Mesendoderm (in vitro differentiated cells): ENCODE data around the gene MAP3K8.
A peak's percentile ranks its signal among the peaks of the same experiment; 100 is the strongest.

Experiments
- DNase-seq: peaks from one replicate; pipeline ENCODE4 v3.0.0; 2013
- H2AK5ac ChIP-seq: 2 replicates; pipeline ENCODE4 v1.6.1; 2013; ENCODE audit warnings: low read length, inconsistent platforms
- H2BK120ac ChIP-seq: 2 replicates; pipeline ENCODE4 v1.6.1; 2013; ENCODE audit warnings: low read depth, mild to moderate bottlenecking, low read length, moderate library complexity, mixed read lengths
- H2BK15ac ChIP-seq: replicated peaks from 2 replicates; pipeline ENCODE4 v1.6.1; 2013; ENCODE audit warnings: low read depth, mild to moderate bottlenecking, moderate library complexity
- H2BK5ac ChIP-seq: 2 replicates; pipeline ENCODE4 v1.6.1; 2013; ENCODE audit warnings: low read length, inconsistent platforms
- H3K18ac ChIP-seq: 2 replicates; pipeline ENCODE4 v1.6.1; 2013; ENCODE audit warnings: mild to moderate bottlenecking, low read length, mixed read lengths
- H3K23ac ChIP-seq: one replicate; pipeline ENCODE4 v1.6.1; 2013; ENCODE audit warnings: low read length
- H3K27ac ChIP-seq: 2 replicates; pipeline ENCODE4 v1.5.1; 2013; ENCODE audit warnings: low read depth, mild to moderate bottlenecking, inconsistent platforms, low read length, moderate library complexity
- H3K27me3 ChIP-seq: 2 replicates; pipeline ENCODE4 v1.6.1; 2013; ENCODE audit warnings: low read length, control low read depth, mild to moderate bottlenecking, inconsistent platforms; ENCODE audit not compliant: insufficient read depth, poor library complexity
- H3K36me3 ChIP-seq: 2 replicates; pipeline ENCODE4 v1.6.1; 2013; ENCODE audit warnings: low read length, inconsistent platforms; ENCODE audit not compliant: control insufficient read depth, insufficient read depth
- H3K4ac ChIP-seq: one replicate; pipeline ENCODE4 v1.6.1; 2013; ENCODE audit warnings: low read depth, mild to moderate bottlenecking, low read length, moderate library complexity
- H3K4me1 ChIP-seq: 2 replicates; pipeline ENCODE4 v1.6.1; 2013; ENCODE audit warnings: low read depth, low read length, inconsistent platforms; ENCODE audit not compliant: control insufficient read depth
- H3K4me2 ChIP-seq: 2 replicates; pipeline ENCODE4 v1.6.1; 2013; ENCODE audit warnings: low read length
- H3K4me3 ChIP-seq: 2 replicates; pipeline ENCODE4 v1.5.1; 2013; ENCODE audit warnings: mild to moderate bottlenecking, low read length
- H3K56ac ChIP-seq: one replicate; pipeline ENCODE4 v1.6.1; 2013; ENCODE audit warnings: low read length
- H3K79me1 ChIP-seq: 2 replicates; pipeline ENCODE4 v1.6.1; 2013; ENCODE audit warnings: low read length, inconsistent platforms
- H3K79me2 ChIP-seq: 2 replicates; pipeline ENCODE4 v1.6.1; 2013; ENCODE audit warnings: mild to moderate bottlenecking, low read length; ENCODE audit not compliant: control insufficient read depth, insufficient read depth
- H3K9ac ChIP-seq: 2 replicates; pipeline ENCODE4 v1.6.1; 2013; ENCODE audit warnings: low read length, inconsistent platforms
- H4K5ac ChIP-seq: one replicate; pipeline ENCODE4 v1.6.1; 2013; ENCODE audit warnings: low read length
- H4K8ac ChIP-seq: one replicate; pipeline ENCODE4 v1.6.1; 2013; ENCODE audit warnings: low read depth, mild to moderate bottlenecking, control low read depth, low read length, moderate library complexity
- WGBS: extraction: QIAGEN DNeasy Blood & Tissue Kit; methylation state at CpG from one replicate; pipeline ENCODE4 v1.1.7; 2013; ENCODE audit warnings: low lambda C conversion rate, missing lambda C conversion rate; ENCODE audit not compliant: insufficient coverage; ENCODE audit errors: extremely low coverage; 5-methylcytosine and 5-hydroxymethylcytosine counted together

MAP3K8 gene

GRCh38 chr10:30460121-30460520 is 26.1 kb downstream of the MAP3K8 start:
- Histone ChIP-seq H2AK5ac (no peak overlapping the region), H4K5ac (no peak overlapping the region), H3K18ac (no peak overlapping the region), H3K36me3 (peaks cover 2% of the 10 kb centered on the region), H3K27me3 (no peaks in the 10 kb centered on the region), H3K79me2 (no peaks in the 10 kb centered on the region), H4K8ac (no peak overlapping the region), H3K4me2 (no peak overlapping the region), H3K4me3 (no peak overlapping the region), H3K56ac (no peak overlapping the region), H2BK120ac (no peak overlapping the region), H2BK15ac (no peak overlapping the region), H3K4ac (no peak overlapping the region), H3K23ac (no peak overlapping the region), H3K9ac (no peak overlapping the region), H3K4me1 (no peaks in the 10 kb centered on the region), H3K27ac (no peak overlapping the region), H2BK5ac (no peak overlapping the region), H3K79me1 (no peaks in the 10 kb centered on the region)
- no CpG with 5 or more reads among the region's 3 CpGs for WGBS
- no peak for DNase-seq

DNA sequence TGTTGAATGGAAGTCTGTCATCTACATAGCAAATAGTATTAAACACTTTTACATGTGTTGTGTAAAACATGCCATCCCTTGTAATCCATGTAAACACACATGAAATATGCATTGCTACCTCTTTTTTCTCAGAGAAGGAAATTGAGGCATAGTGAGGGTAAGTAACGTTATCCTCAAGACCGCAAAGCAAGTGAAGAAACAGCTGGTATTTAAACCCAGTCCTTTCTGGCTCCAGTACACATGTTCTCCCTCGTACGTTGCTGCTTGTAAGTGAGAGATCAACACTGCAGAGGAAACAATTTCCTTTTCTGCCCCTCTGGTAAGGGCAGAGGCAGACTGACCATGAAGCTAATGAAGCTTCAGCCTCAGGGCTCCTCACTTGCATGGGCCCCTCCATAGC is 28.5 kb downstream of the MAP3K8 start:
- H3K4me1 ChIP-seq, result no peaks in the 10 kb centered on the region
- no peak overlapping the region for H3K56ac ChIP-seq
- H3K27ac ChIP-seq, result no peak overlapping the region
- no peak overlapping the region for H3K4me3 ChIP-seq
- H2BK5ac ChIP-seq, result no peak overlapping the region
- H4K8ac ChIP-seq, result no peak overlapping the region
- H3K27me3 ChIP-seq, result no peaks in the 10 kb centered on the region
- H3K9ac ChIP-seq, result no peak overlapping the region
- H3K4ac ChIP-seq, result no peak overlapping the region
- no peak overlapping the region for H4K5ac ChIP-seq
- H3K79me1 ChIP-seq, result no peaks in the 10 kb centered on the region
- H3K36me3 ChIP-seq, result peaks cover 2% of the 10 kb centered on the region
- DNase-seq, result no peak
- no peak overlapping the region for H3K18ac ChIP-seq
- H3K4me2 ChIP-seq, result no peak overlapping the region
- no peak overlapping the region for H2BK15ac ChIP-seq
- H2BK120ac ChIP-seq, result no peak overlapping the region
- no peaks in the 10 kb centered on the region for H3K79me2 ChIP-seq
- H3K23ac ChIP-seq, result no peak overlapping the region
- WGBS, result no CpG with 5 or more reads among the region's 4 CpGs
- no peak overlapping the region for H2AK5ac ChIP-seq

DNA sequence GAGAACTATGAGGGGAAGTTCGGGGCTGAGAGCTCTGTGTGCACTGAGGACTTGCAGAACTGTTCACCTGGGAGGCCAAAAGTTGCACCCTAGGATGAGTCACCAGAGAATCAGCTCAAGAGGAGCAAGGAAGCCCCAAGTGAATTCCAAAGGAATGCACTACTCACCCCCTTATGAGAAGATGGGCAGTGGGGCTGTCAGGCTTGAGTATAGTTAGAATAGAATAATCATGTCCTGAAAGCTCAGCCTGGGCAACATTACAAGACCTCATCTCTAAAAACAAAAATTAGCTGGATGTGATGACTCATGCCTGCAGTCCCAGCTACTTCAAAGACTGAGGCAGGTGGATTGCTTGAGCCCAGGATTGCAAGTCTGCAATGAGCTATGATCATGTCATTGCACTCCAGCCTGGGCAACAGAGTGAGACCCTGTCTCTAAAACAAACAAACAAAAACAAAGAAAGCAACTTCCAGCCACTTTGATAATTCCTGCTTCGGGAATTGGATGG is 30.0 kb downstream of the MAP3K8 start:
- no peak overlapping the region for H3K9ac ChIP-seq
- no peak overlapping the region for H3K27ac ChIP-seq
- no CpG with 5 or more reads among the region's 2 CpGs for WGBS
- H4K5ac ChIP-seq, result no peak overlapping the region
- no peaks in the 10 kb centered on the region for H3K79me1 ChIP-seq
- DNase-seq, result peak; percentile 10
- H3K18ac ChIP-seq, result no peak overlapping the region
- no peaks in the 10 kb centered on the region for H3K27me3 ChIP-seq
- H2BK5ac ChIP-seq, result no peak overlapping the region
- peaks cover 2% of the 10 kb centered on the region for H3K36me3 ChIP-seq
- no peak overlapping the region for H3K4me2 ChIP-seq
- H2BK15ac ChIP-seq, result no peak overlapping the region
- H3K4me1 ChIP-seq, result no peaks in the 10 kb centered on the region
- H3K4ac ChIP-seq, result no peak overlapping the region
- no peak overlapping the region for H2AK5ac ChIP-seq
- H3K23ac ChIP-seq, result no peak overlapping the region
- no peak overlapping the region for H3K56ac ChIP-seq
- H3K4me3 ChIP-seq, result no peak overlapping the region
- no peak overlapping the region for H2BK120ac ChIP-seq
- H4K8ac ChIP-seq, result no peak overlapping the region
- H3K79me2 ChIP-seq, result no peaks in the 10 kb centered on the region

DNA sequence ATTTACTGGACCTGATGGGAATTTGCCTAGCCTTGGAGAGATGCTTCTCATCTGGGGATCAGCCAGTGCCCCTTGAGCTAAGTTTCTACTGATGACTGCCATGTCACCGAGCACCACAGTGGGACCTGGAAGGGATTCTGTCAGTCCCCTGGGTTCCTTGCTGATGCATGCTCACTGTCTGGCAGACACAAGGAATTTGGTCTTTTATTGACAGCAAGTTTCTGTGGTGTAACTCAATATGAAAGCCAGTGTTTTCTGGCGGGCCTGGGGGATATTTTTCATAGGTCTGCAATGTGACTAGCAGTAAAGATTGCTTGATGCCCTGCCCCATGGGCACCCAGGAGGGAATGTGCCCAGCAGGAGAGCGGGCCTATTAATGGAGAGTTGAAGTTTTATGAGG is 30.7 kb downstream of the MAP3K8 start:
- H3K4me1 ChIP-seq, result no peaks in the 10 kb centered on the region
- H3K27ac ChIP-seq, result no peak overlapping the region
- no peak overlapping the region for H3K18ac ChIP-seq
- H3K4me2 ChIP-seq, result no peak overlapping the region
- no peak overlapping the region for H3K56ac ChIP-seq
- H2BK15ac ChIP-seq, result no peak overlapping the region
- no peak overlapping the region for H2BK120ac ChIP-seq
- H3K36me3 ChIP-seq, result peaks cover 2% of the 10 kb centered on the region
- H2AK5ac ChIP-seq, result no peak overlapping the region
- no CpG with 5 or more reads among the region's 3 CpGs for WGBS
- H3K4ac ChIP-seq, result no peak overlapping the region
- H3K79me2 ChIP-seq, result no peaks in the 10 kb centered on the region
- H3K9ac ChIP-seq, result no peak overlapping the region
- no peak overlapping the region for H4K5ac ChIP-seq
- H3K27me3 ChIP-seq, result no peaks in the 10 kb centered on the region
- H3K79me1 ChIP-seq, result no peaks in the 10 kb centered on the region
- no peak overlapping the region for H4K8ac ChIP-seq
- DNase-seq, result no peak
- no peak overlapping the region for H3K23ac ChIP-seq
- H2BK5ac ChIP-seq, result no peak overlapping the region
- no peak overlapping the region for H3K4me3 ChIP-seq

- H3K4me1 ChIP-seq, result no peaks in the 10 kb centered on the region
- no peak overlapping the region for H2AK5ac ChIP-seq
- H3K79me1 ChIP-seq, result no peaks in the 10 kb centered on the region
- no peaks in the 10 kb centered on the region for H3K36me3 ChIP-seq
- H3K79me2 ChIP-seq, result no peaks in the 10 kb centered on the region
- WGBS, result no CpG with 5 or more reads among the region's 7 CpGs
- no peak overlapping the region for H2BK5ac ChIP-seq
- no peak overlapping the region for H3K4me2 ChIP-seq
- no peak overlapping the region for H3K18ac ChIP-seq
- no peak overlapping the region for H3K4ac ChIP-seq
- H2BK15ac ChIP-seq, result no peak overlapping the region
- no peak overlapping the region for H3K56ac ChIP-seq
- H3K4me3 ChIP-seq, result no peak overlapping the region
- no peak overlapping the region for H3K27ac ChIP-seq
- no peak overlapping the region for H4K8ac ChIP-seq
- H2BK120ac ChIP-seq, result no peak overlapping the region
- no peak overlapping the region for H3K9ac ChIP-seq
- H4K5ac ChIP-seq, result no peak overlapping the region
- H3K27me3 ChIP-seq, result no peaks in the 10 kb centered on the region
- DNase-seq, result no peak
- no peak overlapping the region for H3K23ac ChIP-seq
Measured at GRCh38 chr10:30466445-30466844, 32.5 kb downstream of the MAP3K8 start.

GRCh38 chr10:30467651-30468338 is 33.8 kb downstream of the MAP3K8 start:
- Histone ChIP-seq H3K9ac (no peak overlapping the region), H4K8ac (no peak overlapping the region), H3K18ac (no peak overlapping the region), H3K27ac (no peak overlapping the region), H3K27me3 (no peaks in the 10 kb centered on the region), H3K56ac (no peak overlapping the region), H3K79me1 (no peaks in the 10 kb centered on the region), H2BK15ac (no peak overlapping the region), H3K23ac (no peak overlapping the region), H2AK5ac (no peak overlapping the region), H3K4me1 (no peaks in the 10 kb centered on the region), H2BK5ac (no peak overlapping the region), H2BK120ac (no peak overlapping the region), H3K36me3 (no peaks in the 10 kb centered on the region), H4K5ac (no peak overlapping the region), H3K4me2 (no peak overlapping the region), H3K4me3 (no peak overlapping the region), H3K4ac (no peak overlapping the region), H3K79me2 (no peaks in the 10 kb centered on the region)
- no peak for DNase-seq
- WGBS, result no CpG with 5 or more reads among the region's 4 CpGs
